ENCODE data around the gene SLC35B2.

SLC35B2 gene

DNA sequence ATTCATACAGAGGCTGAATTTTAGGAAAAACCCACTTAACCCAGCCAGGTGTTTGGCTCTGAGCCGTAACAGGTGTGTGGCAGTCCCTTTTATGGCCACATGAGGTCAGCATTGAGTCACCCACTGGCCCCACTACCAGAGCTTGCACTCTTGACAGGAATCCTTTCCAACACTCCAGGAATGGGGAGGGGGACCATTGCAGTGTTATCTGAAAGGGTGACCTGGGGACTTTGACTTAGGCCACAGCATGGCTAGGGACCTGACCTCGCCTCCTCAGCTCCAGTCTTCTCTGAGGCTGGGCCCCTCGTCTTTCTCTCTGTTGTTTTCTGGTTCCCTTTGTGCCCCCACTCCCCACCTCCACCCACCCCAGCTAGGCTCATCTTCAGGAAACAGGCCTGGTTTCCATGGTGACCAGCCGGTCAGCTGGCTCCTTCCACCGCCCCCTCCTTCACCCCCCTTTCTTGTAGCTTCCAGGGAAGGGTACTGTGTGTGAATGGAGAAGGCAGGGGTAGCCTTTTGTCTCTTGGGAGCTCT, 10.8 kb upstream of the SLC35B2 start:
- DNase-seq (ENCODE audit: low spot score): peak; percentile 71

DNA sequence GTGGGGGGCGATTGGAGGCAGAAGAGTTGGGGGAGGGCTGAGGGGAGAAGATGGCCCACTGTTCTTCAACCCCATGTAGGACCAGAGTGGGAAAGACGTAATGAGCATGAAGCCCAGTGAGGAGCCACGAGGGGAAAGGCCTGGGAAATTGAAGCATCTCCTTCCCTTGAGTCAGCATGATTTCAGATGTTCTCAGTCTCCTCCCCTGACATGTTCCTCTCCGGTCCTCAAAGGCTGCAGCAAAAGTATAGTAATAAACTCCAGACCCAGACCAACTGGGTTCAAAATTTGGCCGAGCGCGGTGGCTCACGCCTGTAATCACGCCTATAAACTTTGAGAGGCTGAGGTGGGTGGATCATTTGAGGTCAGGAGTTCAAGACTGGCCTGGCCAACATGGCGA, 9.9 kb upstream of the SLC35B2 start:
- DNase-seq (ENCODE audit: low spot score): no peak

DNA sequence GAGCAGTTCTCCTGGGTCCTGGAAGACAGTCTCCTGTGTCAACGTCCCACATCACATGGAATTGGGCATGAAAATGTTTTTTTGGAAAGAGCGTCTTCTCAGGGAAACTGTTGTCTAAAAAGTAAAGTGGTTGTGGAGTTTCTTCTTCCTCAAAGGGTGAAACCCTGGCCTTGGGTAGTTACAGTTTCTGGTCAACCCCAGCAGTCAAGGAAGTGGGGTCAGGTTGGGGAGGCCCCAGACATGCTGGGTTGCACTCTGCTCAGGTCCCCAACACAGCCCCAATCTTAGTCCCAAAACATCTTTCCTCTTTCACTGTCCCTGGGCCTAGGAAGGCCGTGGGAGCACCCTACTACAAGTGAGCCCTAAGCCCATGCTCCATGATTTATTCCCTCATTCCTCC, 9.0 kb upstream of the SLC35B2 start:
- no peak for DNase-seq (ENCODE audit: low spot score)

DNA sequence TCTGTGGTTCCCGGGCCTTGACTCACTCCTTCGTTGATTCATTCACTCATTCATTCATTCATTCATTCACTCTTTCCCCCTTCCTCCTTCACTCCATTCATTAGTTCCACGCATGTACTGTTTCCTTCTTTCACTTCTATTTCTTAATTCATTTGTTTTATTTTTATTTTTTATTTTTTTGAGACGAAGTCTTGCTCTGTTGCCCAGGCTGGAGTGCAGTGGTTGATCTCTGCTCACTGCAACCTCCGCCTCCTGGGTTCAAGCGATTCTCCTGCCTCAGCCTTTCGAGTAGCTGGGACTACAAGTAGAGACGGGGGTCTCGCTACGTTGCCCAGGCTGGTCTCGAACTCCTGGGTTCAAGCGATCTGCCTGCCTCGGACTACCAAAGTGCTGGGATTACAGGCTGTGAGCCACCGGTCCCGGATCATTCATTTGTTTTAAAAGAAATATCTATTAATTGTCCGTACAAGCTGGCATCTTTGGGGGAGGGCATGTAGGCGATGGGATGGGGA, 8.4 kb upstream of the SLC35B2 start:
- DNase-seq (ENCODE audit: low spot score): no peak

DNA sequence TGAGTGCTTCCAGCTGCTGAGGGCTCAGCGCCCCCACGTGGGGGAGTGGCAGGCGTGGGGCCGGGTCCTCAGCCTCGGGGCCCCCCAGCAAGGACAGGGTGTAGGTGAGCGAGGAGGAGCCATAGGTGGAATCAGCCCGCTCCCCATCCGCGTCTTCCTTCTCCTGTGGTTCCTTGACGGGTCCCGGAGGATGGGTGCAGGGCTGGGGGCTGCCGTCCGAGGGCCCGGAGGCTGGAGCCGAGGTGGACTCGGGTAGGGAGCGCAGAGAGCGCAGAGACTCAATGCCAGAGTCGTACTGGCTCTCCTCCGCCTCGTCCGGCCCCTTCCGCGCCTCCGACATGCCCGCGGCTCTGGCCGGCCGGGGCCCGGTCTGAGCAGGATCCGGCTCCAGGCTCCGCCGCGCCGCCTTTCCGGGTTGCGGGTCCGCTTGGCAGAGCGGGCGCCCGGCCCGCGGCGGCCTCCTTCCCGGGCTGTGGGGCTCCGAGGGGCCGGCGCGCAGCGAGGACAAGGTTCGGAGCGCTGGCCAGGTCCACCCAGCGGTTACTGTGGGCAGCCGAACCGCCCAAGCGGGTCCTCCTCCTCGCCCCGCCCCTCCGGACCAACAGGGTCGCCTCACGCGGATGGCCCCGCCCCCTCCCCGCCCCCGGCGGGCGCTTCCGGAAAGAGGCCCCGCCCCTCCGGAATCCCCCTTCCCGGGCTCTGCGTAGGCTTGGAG, 7.8 kb upstream of the SLC35B2 start, which contains the start of gene NFKBIE:
TSS of gene NFKBIE (minus strand) at position 545 of the 715 bp plus-strand sequence. CDS start at position 340, 205 bp downstream.
- DNase-seq (ENCODE audit: low spot score): peak; percentile 88

DNA sequence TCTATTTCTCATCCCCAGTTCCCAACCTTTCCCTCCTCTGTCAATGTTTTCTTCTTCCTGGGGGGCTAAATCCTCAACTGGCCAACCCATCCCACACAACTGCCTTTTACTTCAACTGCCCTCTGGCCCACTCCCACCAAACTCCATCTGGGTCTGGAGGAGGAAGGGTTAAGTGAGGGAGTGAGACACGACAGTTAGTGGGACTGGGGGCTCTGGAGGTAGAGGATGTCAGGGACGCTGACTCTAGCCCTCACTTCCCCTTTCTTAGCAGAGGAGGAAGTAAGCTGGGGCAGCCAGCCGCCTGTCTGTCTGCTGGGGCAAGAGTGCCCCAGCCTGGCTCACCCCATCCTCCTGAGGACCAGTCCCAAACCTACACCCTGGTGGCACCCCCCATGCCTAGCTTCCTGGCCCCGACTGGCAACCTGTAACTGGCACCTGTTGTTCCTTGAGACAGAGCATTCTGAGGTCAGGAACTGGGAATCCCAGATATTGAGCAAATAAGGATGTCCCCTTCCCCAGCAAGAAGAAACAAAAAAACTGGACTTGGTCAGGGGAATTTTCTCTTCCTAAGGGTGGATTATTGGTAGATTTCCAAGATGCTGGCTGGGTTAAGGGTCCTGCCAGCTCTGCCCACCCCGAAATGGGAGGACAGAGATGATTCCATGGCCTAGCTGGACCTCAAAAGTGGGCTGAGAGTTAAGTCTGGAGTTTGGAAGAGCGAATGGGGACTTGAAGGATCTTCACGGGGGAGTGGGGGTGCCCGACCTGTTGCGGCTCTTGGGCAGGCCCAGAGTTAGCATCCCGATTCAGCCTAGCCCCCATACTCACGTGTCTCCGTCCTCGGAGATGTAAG, 7.1 kb upstream of the SLC35B2 start:
- peak; percentile 91 for DNase-seq (ENCODE audit: low spot score)

DNA sequence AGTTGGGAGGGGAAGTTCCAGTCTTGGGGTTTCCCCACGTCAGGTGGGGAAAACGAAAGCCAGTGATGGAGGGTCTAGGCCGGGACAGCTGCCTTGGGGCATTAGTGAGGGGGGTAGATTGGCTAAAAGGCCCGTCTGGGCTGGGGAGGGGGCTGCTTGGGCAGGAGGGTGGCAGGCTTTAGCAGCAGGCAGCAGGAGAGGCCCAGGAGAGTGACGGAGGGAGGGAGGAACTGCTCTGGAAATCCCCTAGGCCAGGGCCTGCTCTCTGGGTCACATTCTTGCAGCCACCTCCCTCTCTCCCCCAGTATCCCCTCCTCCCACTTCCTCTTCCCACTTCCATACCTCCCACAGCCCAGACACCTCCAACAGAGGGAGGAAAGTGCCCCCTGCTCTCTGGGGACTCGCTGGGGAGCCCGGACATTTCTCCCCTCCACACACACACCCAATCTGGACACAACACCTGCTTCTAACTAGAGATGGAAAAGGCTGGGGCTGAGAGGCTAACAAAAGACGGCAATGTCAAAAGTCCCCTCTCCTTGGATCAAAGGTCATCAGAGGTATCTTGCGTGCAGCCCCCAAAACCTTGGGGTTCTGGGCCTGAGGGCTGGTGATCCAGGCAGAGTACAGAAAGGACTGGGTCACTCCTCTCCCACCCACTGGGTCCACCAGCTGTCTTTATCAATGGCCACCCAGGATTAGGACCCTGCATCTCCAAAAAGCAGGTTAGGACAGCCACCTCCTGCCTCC, 6.2 kb upstream of the SLC35B2 start:
- peak; percentile 58 for DNase-seq (ENCODE audit: low spot score)

DNA sequence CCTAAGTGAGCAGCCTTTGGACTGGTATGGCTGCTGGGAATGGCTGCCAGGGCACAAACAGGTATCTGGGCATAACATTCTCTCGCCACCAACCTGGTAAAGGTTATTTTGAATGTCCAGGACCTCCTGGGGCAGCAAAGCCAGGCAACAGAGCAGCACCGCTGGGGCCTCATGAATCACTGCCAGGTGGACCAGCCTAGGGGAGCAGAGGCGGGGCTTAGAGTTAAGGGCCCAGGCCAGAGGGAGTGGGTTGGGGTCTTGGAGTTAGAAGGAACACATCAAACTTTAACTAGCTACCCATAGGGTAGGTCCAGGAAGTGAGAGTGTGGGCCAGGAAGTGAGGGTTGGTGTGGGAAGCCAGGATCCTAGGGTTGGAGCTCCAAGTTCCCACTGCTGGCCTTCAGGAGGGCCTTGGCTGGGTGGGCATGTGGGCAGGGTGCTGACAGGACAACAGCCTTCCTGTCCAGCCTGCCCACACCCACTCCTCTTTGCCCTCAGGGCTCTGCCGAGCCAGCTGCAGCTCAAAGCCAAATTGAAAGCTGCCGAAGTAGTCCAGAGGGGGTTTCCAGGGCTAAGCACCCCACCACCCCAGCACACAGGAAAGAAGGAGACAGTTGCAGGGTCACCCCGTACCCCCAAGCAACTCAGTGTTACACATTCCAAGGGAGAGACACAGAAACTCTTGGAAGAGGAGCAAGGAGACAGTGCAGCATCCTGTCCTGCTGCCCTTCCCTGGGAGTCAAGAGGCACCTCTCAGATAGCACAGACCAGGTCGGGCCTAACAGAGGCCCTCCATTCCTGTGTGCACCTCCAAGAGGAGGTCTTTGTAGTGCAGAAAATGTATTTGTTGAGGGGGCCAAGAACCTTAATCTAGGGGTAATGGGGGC, 5.4 kb upstream of the SLC35B2 start:
- DNase-seq (ENCODE audit: low spot score): no peak

DNA sequence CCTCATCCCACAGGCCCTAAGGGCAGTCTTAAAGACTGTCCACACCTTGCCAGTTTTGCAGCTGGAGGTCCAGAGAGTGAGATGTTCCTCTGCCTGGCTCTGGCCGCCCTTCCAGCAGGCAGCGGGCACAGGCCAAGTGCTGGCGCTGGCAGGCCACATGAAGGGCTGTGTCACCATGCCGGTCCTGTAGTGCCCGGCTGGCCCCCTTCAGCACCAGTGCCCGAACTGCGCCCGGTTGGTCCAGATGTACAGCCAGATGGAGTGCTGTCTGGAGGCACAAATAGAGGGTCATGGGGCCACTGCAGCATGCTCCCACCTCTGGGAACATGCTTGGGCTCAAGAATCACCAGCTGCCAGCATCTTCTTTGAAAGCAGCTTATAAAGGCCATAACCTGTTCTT, 4.3 kb upstream of the SLC35B2 start:
- no peak for DNase-seq (ENCODE audit: low spot score)

DNA sequence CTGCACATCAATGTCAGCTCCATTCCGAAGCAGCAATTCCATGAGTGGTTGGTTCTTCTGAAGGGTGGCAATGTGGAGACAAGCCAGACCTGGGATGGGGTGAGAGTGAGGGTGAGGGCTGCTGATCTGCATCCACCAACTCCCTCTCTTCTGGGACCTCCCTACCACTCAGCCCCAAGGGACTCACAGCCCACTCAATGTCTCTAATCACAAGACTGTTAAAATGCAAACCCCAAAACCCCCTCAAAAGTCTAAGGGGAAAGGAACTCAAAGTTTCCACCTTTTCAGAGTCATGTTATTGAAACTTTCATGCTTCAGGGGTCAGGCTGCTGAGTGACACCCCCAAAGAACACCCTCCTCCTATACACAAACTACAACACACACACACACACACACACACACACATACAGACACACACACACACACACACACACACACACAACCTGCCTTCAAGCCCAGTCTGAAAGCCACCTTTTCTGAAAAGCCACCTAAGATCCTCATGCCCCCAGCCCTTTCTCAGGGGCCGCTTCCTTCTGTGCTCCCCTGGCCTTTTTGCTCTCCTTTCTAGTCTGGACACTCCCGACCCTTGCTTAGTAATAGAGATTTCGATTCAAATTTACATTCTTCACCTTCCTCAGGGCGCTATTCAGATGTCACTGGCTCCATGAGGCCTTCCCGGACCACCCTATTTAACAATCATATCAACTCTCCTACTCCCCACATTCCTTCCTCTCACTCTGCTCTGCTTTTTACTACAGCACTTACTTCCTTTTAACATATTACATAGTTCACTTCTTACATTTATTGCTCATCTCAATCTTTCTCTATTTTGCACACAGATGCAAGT, 3.3 kb upstream of the SLC35B2 start:
- DNase-seq (ENCODE audit: low spot score): no peak

DNA sequence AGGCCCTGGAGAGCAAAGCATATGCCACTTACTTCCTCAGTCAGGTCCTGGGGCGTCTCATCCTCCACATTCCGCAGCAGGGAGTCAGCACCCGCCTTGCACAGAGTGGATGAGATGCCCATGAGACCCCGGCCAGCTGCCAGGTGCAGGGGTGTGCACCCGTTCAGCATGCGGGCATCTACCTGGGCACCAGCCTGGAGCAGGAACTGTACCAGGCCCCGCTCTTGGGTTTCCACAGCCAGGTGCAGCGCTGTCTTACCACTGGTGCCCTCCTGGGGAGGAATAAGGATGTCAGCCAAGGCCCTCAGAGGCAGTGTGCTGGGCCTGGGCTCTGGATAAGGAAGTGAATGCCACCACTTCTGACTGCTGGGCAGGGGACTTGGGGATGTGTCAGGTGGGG, 2.7 kb upstream of the SLC35B2 start:
- no peak for DNase-seq (ENCODE audit: low spot score)

DNA sequence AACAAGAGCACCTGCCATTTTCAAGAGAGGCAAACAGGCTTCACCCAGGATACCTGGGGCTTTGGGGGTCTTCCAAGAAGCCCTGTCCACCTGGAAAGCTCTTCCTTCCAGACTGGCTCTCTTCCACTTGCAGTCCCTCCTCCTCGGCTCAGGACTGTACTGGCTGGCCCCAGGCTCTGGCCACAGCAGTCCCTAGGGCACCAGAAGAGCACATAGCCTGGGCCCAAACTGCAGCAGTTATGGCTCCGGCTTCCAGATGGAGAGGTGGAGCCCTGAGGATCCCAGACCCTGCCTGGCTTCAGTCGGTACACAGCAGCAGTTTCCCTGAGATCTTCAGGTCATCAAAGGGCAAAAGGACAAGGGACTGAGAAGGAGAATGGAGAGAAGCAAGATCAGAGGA, 1.6 kb upstream of the SLC35B2 start:
- no peak for DNase-seq (ENCODE audit: low spot score)

DNA sequence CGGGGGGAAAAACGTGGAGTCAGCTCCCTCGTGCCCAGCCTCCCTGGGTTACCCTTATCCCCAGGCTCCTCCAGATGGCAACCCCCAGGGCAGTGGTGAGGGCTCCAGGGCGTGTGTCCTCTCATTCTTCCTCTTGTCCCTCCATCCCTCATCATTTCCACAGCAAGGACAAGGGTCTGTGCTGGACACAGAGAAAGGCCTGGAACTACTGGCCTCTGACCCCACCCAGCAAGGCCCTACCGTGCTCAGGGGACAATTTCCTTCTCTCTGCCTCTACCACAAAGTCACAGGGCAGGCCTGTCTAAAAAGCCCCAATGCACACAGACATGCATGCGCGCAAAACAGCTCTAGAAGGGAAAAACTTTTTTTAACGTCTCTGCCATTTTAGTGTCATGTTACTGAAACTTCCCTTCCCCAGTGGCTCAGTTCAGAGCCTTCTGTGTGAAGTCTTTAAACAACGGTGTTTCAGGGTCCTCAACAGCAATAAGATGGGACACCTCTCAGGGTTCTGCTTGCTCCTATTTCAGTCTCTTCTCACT, 1.1 kb upstream of the SLC35B2 start:
- peak; percentile 29 for DNase-seq (ENCODE audit: low spot score)

DNA sequence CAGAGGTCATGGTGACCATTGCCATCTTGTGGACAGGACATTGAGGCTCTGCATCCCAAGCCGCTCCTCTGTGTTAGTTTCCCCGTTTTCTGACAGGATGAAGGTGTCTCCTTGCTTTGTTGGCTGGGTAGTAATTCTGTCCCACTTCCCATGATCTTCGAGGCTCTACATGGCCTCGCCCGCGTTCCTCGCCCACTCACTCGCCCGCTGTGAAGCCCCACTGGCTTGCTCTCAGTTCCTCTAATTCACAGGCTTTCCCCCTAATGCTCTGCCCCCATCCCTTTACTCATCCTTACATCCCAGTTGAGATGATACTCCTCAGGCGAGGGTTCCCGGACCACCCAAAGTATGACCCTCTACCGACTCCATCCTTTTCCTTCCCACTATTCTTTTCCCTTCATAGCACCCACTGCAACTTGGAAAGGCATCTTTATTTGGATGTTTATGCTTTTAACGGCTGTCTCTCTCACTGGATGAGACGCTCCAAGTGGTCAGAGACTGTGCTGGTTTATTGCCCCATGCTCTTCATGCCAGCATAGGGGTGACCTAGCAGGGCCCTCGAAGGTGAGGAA, 511 bp upstream of the SLC35B2 start:
- no peak for DNase-seq (ENCODE audit: low spot score)

DNA sequence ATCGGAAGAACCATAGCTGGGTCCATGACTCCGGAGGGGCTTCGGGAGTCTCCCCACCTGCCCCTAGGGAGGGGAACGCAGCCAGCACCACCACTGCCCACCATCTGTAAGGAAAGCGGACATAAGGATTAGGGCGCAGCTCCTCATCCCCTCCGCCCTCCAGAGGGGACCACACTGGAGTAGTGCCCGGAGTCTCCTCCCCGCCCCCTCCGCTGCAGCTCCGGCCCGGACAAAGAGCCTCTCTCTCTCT, 628 bp downstream of the SLC35B2 start:
- DNase-seq (ENCODE audit: low spot score): peak; percentile 61

DNA sequence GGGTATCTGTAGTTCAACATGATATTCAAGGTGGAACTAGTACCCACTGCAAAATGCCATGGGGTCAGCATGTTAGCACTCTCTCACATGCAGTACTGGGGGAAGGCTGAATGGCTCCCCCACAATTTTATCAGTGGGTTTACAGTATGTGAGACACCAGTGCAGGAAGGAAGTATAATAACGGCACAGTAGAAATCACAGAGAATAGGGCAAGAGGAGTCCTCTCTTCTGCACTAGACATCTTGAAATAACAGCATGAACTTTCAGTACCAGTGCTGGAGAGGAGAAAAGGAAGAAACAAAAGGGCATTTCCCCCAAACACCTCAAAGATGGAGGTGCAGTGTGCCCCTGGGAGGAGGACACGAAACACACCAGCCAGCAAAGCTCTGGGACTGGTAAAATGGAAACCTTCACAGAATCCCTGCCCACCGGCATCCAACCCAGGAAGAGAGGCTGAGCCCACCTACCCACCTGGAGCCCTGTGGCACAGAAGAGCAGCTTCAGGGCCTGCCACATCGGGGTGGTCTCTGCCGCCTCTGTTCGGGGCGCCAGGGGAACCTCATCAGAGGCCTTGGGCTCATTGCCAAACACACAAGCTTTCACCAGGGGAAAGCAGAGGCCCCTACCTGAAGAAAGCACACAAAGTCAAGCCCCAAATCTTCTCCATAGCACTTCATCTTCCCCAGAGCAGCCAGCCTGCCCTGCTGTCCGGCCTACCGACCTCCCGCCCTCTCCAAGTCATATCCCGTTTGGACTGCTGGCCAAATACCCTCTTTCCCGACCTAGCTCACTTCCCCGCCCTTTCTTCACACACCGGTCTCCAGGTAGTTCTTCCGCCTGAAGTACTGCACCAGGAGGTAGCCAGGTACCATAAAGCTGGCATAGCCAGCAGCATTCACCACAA, 1.2 kb downstream of the SLC35B2 start:
- DNase-seq (ENCODE audit: low spot score): peak; percentile 80

DNA sequence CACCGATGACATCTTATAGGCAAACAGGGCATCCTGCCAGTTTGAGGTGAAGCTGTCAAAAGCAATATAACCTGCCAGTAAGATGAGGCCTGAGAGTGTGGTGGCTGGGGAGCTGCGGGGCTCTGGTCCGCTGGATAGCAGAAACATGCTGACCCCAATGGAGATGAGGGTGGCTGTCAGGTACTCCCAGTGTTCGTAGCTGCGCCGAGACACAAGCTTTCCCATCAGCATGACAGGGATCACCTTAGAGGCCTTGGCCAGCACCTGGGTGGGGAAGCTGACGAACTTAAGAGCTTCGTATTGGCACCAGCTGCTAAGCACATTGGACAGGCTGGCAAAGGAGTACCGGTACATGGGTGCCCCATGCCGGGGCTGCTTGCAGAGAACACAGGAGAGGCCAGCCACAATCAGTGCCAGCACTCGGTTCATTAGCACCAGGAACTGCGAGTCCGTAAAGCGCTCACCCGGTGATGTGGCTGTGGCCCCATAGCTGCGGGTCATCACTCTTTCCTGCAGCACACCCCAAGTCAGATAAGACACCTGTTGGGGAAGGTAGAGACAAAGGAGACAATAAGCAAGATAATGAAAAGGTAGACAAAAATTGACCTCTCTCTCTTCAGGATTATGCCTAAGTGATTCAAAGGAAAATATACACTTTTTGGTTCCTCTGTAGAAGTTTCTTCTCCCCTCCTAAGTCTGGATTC, 2.1 kb downstream of the SLC35B2 start:
- DNase-seq (ENCODE audit: low spot score): no peak
